Stimulated activated CD4-positive, alpha-beta T cell treated with anti-CD3 and anti-CD28 coated beads, Interleukin-2, amount 100 ng/mL, for 48 hours (primary cell): ENCODE data around the gene OR2T33.
A peak's percentile ranks its signal among the peaks of the same experiment; 100 is the strongest.
"Not testable (repeated sequence)": the region's sequence is repeated elsewhere in the genome, so short reads cannot be mapped to it uniquely, and the experiment has no call there.

Source experiments
- DNase-seq, 2 donors: peaks; one replicate each; pipeline ENCODE4 v3.0.0-alpha.2; 2020

The OR2T33 gene

GRCh38 chr1:248277876-248278275 lies at the start of gene OR2T33:
TSS of gene OR2T33 (minus strand) at chr1:248277976. CDS start at chr1:248273814, 4,162 bp downstream.
- no peak for DNase-seq

GRCh38 chr1:248324468-248324867 lies 46.7 kb upstream of the OR2T33 start, which contains the start of gene OR2M7:
TSS of gene OR2M7 (minus strand) at chr1:248324568. CDS start at chr1:248324568, 0 bp downstream.
- DNase-seq = no peak

- no peak for DNase-seq
Measured at GRCh38 chr1:248316796-248317195, 39.0 kb upstream of the OR2T33 start.

- DNase-seq = not testable (repeated sequence)
Measured at GRCh38 chr1:248306740-248307139, 29.0 kb upstream of the OR2T33 start.

GRCh38 chr1:248306103-248306502 lies 28.3 kb upstream of the OR2T33 start:
- no peak for DNase-seq

GRCh38 chr1:248305672-248306071 lies 27.9 kb upstream of the OR2T33 start:
- DNase-seq = not testable (repeated sequence)

GRCh38 chr1:248303324-248303723 lies 25.5 kb upstream of the OR2T33 start, which contains the start of gene OR2T12:
TSS of gene OR2T12 (minus strand) at chr1:248303424. CDS start at chr1:248295578, 7,846 bp downstream.
- no peak for DNase-seq

GRCh38 chr1:248288391-248288790 lies 10.6 kb upstream of the OR2T33 start:
- DNase-seq = no peak

GRCh38 chr1:248273225-248273624 lies 4.6 kb downstream of the OR2T33 start:
- not testable (repeated sequence) for DNase-seq

- DNase-seq = no peak
Measured at GRCh38 chr1:248268178-248268577, 9.6 kb downstream of the OR2T33 start.

- not testable (repeated sequence) for DNase-seq
Measured at GRCh38 chr1:248259309-248259708, 18.5 kb downstream of the OR2T33 start.

GRCh38 chr1:248243204-248243603 lies 34.6 kb downstream of the OR2T33 start:
- peak in 1 of 2 donors; percentile 2 for DNase-seq

GRCh38 chr1:248239478-248239877 lies 38.3 kb downstream of the OR2T33 start:
- no peak for DNase-seq

- no peak for DNase-seq
Measured at GRCh38 chr1:248231117-248231516, 46.7 kb downstream of the OR2T33 start, which contains the start of gene OR2M4. TSS of gene OR2M4 (plus strand) at chr1:248231417. CDS start at chr1:248238929, 7,512 bp downstream.

GRCh38 chr1:248229360-248229908 lies 48.3 kb downstream of the OR2T33 start:
- DNase-seq = no peak

- no peak for DNase-seq
Measured at GRCh38 chr1:248225537-248225936, 52.2 kb downstream of the OR2T33 start.
